Renal pelvis (tissue), 4 donors: ENCODE measurements around the gene NDUFS3. TPM values are rescaled to one million over a fixed set of nuclear protein-coding genes. Genes with fewer than 3 reads are reported as not detected.

Experiments
- DNase-seq: peaks from one replicate; pipeline ENCODE4 v3.0.0-alpha.2; 2013
- polyA plus RNA-seq, 3 donors: library from polyadenylated mRNA; unstranded; fragments of 120-200 nt; gene quantifications; one replicate each; pipeline ENCODE4 v1.2.1, GENCODE V29; 2013; ENCODE audit not compliant: insufficient read length in 3 of 3

NDUFS3 gene
- polyA plus RNA-seq, 3 donors, result 140 to 150 (median 144) TPM

DNA sequence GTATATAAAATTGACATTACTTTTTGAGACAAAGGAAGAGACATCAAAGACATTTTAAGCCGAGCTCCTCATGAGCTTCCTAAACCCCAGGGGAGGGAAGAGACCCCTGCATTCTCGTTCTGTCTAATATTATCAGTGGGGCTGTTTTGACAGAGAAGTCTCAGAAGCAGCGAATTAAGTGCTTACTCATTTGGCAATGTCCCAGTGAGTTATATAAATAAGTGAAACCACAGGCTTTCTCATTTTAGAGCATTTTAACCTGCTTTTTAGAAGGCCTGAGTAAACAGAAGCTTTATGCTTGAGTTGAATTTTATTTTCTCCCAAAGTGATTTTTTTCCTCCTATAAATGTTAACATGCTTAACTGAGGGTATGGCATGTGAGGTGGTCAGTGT lies 38.5 kb downstream of the NDUFS3 start:
- DNase-seq, result no peak

DNA sequence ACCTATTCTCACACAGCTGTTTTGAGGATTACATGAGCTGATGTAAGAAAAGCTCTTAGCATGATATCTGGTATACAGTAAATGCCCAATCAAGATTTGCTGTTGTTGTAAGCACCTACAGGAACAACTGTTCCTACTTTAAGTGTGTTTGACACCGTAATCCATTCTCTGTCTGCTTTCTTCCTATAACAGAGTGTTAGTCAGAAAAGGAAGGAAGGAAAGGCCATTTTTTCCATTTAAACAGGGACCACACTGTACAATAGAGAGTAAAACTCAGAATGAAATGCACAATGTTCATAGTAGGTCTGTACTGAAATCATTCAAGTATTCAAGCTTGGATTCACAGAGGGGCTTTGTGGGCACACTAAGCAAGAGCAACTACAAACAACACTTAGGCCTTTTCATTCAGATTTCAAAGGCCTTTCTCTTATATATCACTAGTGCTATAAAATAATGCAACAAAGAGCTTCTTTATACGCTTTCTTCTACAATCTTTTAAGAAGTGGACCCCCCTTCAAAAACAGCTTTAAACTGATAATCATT lies 42.0 kb downstream of the NDUFS3 start:
- DNase-seq, result no peak

DNA sequence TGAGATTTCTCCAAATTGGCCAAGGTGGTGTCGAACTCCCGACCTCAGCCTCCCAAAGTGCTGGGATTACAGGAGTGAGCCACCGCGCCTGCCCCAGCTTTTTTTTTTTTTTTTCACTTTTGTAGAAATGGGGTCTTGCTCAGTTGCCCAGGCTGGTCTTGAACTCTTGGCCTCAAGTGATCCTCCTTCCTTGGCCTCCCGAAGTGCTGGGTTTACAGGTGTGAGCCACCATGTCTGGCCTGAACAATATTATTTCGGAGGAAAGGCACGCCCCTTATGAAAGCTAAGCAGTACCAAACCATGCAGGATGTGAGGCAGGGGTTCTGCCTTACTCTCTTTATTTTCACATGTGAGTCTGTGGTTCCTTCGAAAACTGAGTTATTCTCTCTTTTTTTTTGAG lies 47.4 kb downstream of the NDUFS3 start:
- no peak for DNase-seq

DNA sequence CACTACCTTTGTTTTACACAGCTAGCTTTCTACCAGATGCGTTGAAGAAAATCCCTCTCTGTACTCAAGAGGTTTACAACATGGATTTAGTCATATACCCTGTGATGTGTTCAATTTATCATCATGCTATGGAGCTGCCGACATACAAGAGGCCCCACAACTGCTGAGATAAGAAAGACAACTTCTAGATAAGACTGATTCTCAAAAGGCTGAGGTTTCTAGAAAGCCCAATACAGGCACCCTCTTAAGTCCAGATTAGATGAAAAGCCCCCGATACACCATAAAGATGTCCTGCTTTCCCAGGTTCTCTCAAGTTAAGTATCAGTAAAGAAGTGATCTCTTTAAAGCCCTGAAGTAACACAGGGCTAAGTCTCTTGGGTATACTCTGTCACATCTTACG lies 49.2 kb downstream of the NDUFS3 start:
- DNase-seq, result no peak

DNA sequence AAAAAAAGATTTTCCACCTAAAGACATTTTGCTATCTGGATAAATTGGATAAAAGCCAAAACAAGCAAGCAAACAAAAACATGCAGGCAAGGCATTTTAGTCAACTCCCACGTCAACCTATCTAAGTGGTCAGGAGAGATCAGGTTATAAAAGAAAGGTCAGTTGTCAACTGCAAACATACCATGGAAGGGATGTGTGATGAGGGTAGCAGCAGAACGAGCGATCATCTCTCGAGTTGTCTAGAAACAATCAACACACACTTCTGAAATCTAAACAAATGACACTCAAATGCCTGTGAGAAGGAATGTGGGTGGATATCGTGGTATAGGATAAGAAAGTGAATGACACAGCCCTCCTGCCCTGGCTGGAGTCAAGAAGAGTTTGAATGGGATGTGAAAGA lies 52.6 kb downstream of the NDUFS3 start:
- DNase-seq, result no peak

Other genes starting within 250 kb of the NDUFS3 start
- under 1 TPM; 0.07 to 0.14 (median 0.10) TPM for gene MYBPC3, start 226.4 kb upstream of the NDUFS3 start, polyA plus RNA-seq
- 1 to 10 TPM; 3.7 to 5.7 (median 4.6) TPM for gene SPI1, start 200.5 kb upstream of the NDUFS3 start, polyA plus RNA-seq
- gene SLC39A13, start 170.5 kb upstream of the NDUFS3 start, polyA plus RNA-seq, result 10 to 100 TPM; 58.4 to 71.9 (median 64.3) TPM
- 100 to 1,000 TPM; 137 to 154 (median 143) TPM for gene PSMC3, start 152.6 kb upstream of the NDUFS3 start, polyA plus RNA-seq
- gene RAPSN, start 129.9 kb upstream of the NDUFS3 start, polyA plus RNA-seq, result under 1 TPM; 0.23 to 0.52 (median 0.49) TPM
- gene CELF1, start 25.9 kb upstream of the NDUFS3 start, polyA plus RNA-seq, result 100 to 1,000 TPM in 2 of 3 donors, 10 to 100 TPM in 1; 91.7 to 120 (median 119) TPM
- gene PTPMT1, start 13.5 kb upstream of the NDUFS3 start, polyA plus RNA-seq, result 10 to 100 TPM; 50.5 to 60.5 (median 55.3) TPM
- 10 to 100 TPM; 28.6 to 29.4 (median 29.0) TPM for gene KBTBD4, start 104 bp upstream of the NDUFS3 start, polyA plus RNA-seq
- under 1 TPM; 0.26 to 0.70 (median 0.65) TPM for gene FAM180B, start 7.6 kb downstream of the NDUFS3 start, polyA plus RNA-seq
- 10 to 100 TPM in 2 of 3 donors, 1 to 10 TPM in 1; 6.8 to 14.3 (median 11.8) TPM for gene C1QTNF4, start 15.3 kb downstream of the NDUFS3 start, polyA plus RNA-seq
- 100 to 1,000 TPM; 122 to 130 (median 128) TPM for gene MTCH2, start 63.5 kb downstream of the NDUFS3 start, polyA plus RNA-seq
- gene AGBL2, start 136.3 kb downstream of the NDUFS3 start, polyA plus RNA-seq, result 10 to 100 TPM in 2 of 3 donors, 1 to 10 TPM in 1; 6.1 to 16.2 (median 13.1) TPM
- gene FNBP4, start 188.3 kb downstream of the NDUFS3 start, polyA plus RNA-seq, result 100 to 1,000 TPM in 2 of 3 donors, 10 to 100 TPM in 1; 86.8 to 205 (median 181) TPM